Measurements from ENCODE around the gene REXO5.
"Not testable (repeated sequence)": the region's sequence is repeated elsewhere in the genome, so short reads cannot be mapped to it uniquely, and the experiment has no call there.

Gene REXO5

DNA sequence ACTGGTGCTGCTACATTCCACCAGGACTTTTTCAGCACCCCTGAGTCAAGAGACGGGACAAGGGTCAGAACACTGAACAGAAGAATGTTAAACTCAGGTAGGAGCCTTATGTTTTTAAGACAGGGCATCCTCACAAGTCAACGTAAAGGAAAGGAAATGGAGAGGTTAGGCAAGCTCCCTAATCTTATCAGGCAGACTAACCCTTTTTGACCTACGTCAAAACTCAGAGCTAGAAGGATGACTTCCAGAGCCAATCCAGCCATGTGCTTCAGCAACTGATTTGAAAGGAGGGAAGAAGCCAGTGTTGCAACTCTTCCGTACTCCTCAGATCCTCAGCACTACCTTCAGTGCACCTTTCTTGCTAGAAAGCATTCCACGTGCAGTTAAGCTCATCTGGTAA, 46.8 kb downstream of the REXO5 start:
- DNase-seq: no peak

DNA sequence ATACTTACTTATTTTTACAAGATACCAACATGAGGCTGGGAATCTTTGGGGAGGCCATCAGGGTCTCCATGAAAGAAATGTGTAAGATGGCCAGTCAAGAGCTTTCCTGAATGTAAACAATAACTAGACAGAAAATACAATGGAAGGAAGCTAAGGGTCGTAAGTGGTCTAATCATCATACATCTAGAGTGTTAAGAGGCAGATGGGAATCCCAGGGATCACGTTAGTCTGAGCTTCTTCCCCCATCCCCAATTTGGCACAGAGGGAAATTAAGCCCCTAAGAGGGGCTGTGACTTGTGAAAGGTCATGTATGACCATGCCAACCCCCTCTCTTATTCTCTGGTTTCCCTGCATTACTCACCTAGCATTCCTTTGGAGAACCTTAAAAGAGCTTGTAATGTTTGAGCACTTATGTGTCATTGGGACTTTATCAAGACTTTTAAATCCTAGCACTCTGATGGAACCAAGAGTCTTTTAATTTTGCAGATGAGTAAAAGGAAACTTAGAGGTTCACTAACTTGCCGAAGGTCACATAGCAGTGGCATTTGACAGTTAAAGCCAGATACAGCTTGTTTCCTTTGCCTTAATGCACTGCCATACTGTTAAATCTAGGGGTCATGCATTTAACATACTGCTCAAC, 47.8 kb downstream of the REXO5 start:
- DNase-seq: no peak

- no peak for DNase-seq
These were observed 48.6 kb downstream of the REXO5 start for GRCh38 chr16:20854963-20855362.

- DNase-seq: no peak
These were observed 51.0 kb downstream of the REXO5 start for GRCh38 chr16:20857281-20857680.

DNA sequence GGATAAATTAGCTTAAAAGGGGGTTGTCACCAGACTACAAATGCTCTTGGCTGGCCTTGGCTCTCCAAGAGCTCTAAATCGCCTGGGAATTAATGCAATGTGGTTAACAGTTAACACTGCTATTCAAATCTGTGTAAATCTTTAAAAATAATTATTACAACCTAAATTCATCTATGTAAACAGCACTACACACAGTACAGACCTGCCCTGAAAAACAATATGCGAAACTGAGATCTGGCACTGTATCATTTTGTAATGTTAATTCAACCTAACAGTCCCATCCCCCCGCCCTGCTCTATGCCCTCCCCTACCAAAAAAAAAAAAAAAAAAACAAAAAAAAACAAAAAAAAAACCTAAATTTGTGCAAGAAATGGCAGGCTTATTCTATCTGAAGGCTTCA, 52.9 kb downstream of the REXO5 start:
- DNase-seq: no peak

- DNase-seq: no peak
These were observed 53.4 kb downstream of the REXO5 start for GRCh38 chr16:20859699-20860098.

- DNase-seq: no peak
These were observed 54.0 kb downstream of the REXO5 start for GRCh38 chr16:20860361-20860760.

GRCh38 chr16:20860995-20861394, 54.7 kb downstream of the REXO5 start:
- not testable (repeated sequence) for DNase-seq

DNA sequence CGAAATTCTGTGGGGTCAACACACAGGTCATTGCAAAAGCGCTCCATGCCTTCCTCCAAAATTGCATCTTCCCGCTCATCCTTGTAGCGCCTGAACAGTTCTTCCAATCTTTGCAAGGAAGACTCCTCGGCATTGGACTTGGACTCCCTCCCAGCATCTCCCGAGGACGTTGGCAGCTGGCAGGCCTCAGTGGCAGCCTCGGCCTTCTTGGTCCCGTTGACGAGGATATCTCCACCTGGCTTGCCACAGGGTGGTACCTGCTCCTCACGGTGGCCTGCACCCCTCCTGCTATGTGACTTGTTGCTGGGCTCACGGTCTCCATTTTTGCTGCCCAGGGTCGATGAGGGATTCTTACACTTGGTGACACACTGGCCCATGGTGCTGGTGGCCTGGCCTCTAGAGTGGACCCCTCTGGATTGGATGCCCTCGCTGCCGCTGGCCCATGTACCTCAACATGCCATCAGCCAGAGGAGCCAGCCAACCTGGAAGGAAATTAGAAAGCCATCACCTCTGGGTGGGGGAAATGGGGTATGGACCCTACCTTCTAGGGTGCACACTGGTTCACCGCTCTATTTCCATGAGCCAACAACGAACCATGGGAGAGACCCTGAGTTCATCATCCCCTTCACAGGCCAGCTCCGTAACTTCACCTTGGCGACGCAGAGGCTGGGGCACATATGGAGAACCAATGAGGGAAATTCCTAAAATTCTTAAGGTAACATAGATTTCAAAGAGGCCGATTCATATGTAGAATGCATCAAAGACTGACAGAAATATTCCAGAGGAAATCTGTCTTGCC, 56.0 kb downstream of the REXO5 start:
- DNase-seq: no peak

DNA sequence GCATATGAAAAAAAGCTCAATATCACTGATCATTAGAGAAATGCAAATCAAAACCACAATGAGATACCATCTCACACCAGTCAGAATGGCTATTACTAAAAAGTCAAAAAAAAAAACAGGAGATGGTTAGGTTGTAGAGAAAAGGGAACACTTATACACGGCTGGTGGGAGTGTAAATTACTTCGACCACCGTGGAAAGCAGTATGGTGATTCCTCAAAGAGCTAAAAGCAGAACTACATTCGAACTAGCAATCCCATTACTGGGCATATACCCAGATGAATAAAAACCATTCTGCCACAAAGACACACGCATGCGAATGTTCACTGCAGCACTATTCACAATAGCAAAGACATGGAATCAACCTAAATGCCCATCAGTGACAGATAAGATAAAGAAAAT, 58.0 kb downstream of the REXO5 start:
- DNase-seq: not testable (repeated sequence)

DNA sequence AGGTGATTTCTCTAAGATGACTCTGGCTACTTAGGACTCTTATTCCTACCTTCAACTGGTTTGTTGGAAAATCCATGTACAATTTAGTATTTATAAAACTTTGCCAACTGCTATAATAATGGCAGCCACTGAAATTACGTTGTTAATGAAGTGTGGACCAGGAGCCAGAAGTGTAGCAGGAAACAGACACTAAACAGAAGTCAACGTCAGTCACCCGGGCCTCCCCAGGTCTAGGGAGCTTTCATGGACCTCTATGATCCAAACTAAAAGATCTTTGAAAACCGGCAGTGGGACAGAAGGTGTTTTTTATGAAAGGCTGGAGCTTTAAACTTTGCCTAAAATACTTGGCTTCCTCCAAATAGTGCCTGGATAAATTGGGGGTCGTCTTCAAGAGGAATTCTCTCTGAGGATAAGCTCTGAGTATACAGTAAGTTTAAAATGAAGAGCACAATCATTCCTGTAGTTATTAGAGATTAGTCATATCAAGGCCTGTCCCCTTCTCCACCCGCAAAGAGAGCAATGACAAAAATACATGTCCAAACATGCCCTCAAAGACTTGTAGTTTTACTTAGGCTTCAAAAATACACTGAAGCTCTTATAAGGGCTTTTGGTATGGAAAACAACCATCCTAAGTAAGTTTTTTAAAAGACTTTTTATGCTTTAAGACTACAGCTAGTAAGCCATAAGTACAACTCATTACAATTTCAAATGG, 59.2 kb downstream of the REXO5 start:
- DNase-seq: no peak

GRCh38 chr16:20866145-20866772, 59.9 kb downstream of the REXO5 start:
- no peak for DNase-seq

- no peak for DNase-seq
These were observed 60.5 kb downstream of the REXO5 start for GRCh38 chr16:20866801-20867200.

GRCh38 chr16:20867585-20867984, 61.3 kb downstream of the REXO5 start:
- DNase-seq: no peak

DNA sequence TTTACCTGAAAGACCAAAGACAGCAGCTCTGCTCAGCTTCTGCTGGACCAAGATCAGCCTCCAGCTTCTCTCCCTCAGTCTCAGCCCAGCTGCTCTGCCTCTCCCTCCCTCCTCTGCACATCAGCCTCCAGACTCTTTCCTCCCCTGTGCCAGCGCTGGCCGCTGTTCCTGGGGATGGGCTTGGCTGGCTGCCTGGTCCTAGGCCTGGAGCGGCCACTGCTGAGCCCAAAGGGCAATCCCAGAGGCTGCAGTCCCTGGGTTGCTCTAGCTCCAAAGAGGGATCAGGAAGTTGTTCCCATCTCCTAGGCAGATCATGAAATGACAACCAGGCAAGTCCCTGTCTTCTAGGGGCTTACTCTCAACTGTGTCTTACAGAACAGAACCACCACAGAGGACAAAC, 62.6 kb downstream of the REXO5 start:
- DNase-seq: no peak

- no peak for DNase-seq
These were observed 63.9 kb downstream of the REXO5 start for GRCh38 chr16:20870122-20870820.

- DNase-seq: no peak
These were observed 64.9 kb downstream of the REXO5 start for GRCh38 chr16:20871258-20871657.

GRCh38 chr16:20871941-20872815, 65.9 kb downstream of the REXO5 start:
- DNase-seq: no peak

- no peak for DNase-seq
These were observed 67.0 kb downstream of the REXO5 start for GRCh38 chr16:20873331-20873730.

DNA sequence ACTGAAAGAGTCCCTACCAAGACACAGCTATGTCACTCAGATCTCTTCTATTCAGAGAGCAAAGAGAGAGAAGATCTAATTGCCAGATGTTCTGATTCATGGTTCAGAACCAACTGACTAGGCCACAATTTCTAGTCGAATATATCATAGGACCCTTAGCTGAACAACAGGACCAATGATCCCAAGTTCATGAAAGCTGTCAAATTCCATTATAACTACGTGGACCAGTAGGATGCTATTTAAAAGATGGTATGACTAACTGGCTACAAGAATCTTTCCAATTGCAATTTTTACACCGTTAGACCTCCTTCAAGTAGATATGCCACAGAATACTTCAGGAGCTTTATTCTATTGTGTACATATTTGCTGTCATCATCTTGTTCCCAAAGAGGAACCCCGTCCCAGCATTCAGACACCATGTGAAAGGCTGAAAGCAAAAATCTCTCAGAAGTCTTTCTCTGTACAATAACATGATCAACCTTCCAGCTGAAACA, 67.8 kb downstream of the REXO5 start:
- DNase-seq: no peak

DNA sequence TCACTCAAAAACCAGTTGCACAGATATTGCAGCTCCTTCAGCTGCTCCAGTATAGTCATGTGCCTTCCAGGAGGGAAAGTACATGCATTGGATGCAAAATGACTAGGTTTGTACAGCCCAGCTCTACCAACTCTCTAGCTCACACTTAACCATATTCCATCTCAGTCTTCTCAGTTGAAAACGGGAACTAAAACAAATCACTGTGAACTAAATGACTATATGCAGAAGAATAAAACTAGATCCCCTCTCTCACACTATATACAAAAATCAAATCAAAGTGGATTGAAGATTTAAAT, 69.0 kb downstream of the REXO5 start:
- no peak for DNase-seq

DNA sequence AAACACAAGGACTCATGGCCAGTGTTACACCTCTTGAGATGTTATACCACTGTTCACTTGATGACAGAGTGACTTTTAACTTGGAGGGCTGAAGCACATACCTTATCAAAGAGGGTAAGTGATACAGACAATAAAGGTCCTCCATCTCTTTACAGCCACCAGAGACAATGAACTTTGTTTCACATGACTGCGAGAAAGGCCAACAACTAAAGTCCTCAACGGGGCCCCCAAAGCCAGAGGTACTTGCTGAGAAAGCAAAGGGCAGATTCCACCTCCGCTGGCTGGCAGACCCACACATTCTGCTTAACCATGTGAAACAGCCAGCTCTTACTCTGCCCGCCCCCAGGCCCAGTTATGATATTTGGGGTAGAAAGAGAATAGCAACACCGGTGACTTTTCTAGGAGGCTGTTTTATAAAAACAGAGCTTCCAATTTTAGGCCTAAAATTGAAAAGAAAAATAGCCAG, 72.4 kb downstream of the REXO5 start:
- DNase-seq: no peak
